PFSK-1 (cell line): ENCODE measurements around the gene TANGO6.

Experiments used
- FOXP2 ChIP-seq: optimal IDR thresholded peaks from 2 replicates; pipeline ENCODE3; 2011; ENCODE audit warnings: borderline replicate concordance, control low read depth, inconsistent platforms; ENCODE audit not compliant: insufficient read depth; ENCODE audit errors: extremely low read length, extremely low read depth
- POLR2AphosphoS5 ChIP-seq: IDR thresholded peaks from 2 replicates; pipeline ENCODE4 v1.6.1; 2012; ENCODE audit warnings: low read depth, mild to moderate bottlenecking, control low read depth, low read length, moderate library complexity
- SIN3A ChIP-seq: IDR thresholded peaks from 2 replicates; pipeline ENCODE4 v1.6.1; 2012; ENCODE audit warnings: mild to moderate bottlenecking, low read length, moderate library complexity, borderline replicate concordance; ENCODE audit not compliant: insufficient read depth
- TAF1 ChIP-seq: IDR thresholded peaks from 2 replicates; pipeline ENCODE4 v1.6.1; 2012; ENCODE audit warnings: low read length, control low read depth, borderline replicate concordance; ENCODE audit not compliant: insufficient read depth
- TF ChIP-seq, protein P1 (sequence below), 2 experiments: IDR thresholded peaks; 2 replicates each; pipeline versions ENCODE4 v1.6.1 to v1.8.0; 2011 to 2012; ENCODE audit warnings: low read depth in 2 of 2, low read length in 2 of 2, control low read depth in 1 of 2, inconsistent platforms in 1 of 2, mild to moderate bottlenecking in 1 of 2, moderate library complexity in 1 of 2; ENCODE audit not compliant: insufficient read depth in 1 of 2

Gene TANGO6

GRCh38 chr16:68833251-68833650 is 10.1 kb upstream of the TANGO6 start:
- TF ChIP-seq SIN3A (no peak), POLR2AphosphoS5 (no peak), TAF1 (no peak), FOXP2 (no peak)
- TF ChIP-seq, protein P1, sequence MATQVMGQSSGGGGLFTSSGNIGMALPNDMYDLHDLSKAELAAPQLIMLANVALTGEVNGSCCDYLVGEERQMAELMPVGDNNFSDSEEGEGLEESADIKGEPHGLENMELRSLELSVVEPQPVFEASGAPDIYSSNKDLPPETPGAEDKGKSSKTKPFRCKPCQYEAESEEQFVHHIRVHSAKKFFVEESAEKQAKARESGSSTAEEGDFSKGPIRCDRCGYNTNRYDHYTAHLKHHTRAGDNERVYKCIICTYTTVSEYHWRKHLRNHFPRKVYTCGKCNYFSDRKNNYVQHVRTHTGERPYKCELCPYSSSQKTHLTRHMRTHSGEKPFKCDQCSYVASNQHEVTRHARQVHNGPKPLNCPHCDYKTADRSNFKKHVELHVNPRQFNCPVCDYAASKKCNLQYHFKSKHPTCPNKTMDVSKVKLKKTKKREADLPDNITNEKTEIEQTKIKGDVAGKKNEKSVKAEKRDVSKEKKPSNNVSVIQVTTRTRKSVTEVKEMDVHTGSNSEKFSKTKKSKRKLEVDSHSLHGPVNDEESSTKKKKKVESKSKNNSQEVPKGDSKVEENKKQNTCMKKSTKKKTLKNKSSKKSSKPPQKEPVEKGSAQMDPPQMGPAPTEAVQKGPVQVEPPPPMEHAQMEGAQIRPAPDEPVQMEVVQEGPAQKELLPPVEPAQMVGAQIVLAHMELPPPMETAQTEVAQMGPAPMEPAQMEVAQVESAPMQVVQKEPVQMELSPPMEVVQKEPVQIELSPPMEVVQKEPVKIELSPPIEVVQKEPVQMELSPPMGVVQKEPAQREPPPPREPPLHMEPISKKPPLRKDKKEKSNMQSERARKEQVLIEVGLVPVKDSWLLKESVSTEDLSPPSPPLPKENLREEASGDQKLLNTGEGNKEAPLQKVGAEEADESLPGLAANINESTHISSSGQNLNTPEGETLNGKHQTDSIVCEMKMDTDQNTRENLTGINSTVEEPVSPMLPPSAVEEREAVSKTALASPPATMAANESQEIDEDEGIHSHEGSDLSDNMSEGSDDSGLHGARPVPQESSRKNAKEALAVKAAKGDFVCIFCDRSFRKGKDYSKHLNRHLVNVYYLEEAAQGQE (IDR thresholded peaks at IDR 0.05; ENCODE audit: insufficient read depth in 1 of 2, low read depth in 2 of 2, low read length in 2 of 2): no peak

GRCh38 chr16:68834550-68834949 is 8.8 kb upstream of the TANGO6 start:
- no peak for TF ChIP-seq POLR2AphosphoS5
- TF ChIP-seq, protein P1 (IDR thresholded peaks at IDR 0.05; ENCODE audit: insufficient read depth in 1 of 2, low read depth in 2 of 2, low read length in 2 of 2): no peak
- no peak for TF ChIP-seq TAF1
- TF ChIP-seq SIN3A: no peak
- TF ChIP-seq FOXP2: no peak

- TF ChIP-seq, protein P1 (IDR thresholded peaks at IDR 0.05; ENCODE audit: insufficient read depth in 1 of 2, low read depth in 2 of 2, low read length in 2 of 2): no peak
- no peak for TF ChIP-seq TAF1
- no peak for TF ChIP-seq FOXP2
- TF ChIP-seq SIN3A: no peak
- no peak for TF ChIP-seq POLR2AphosphoS5
Observed at GRCh38 chr16:68835970-68836369, 7.4 kb upstream of the TANGO6 start.

- TF ChIP-seq FOXP2: no peak
- no peak for TF ChIP-seq TAF1
- TF ChIP-seq, protein P1 (IDR thresholded peaks at IDR 0.05; ENCODE audit: insufficient read depth in 1 of 2, low read depth in 2 of 2, low read length in 2 of 2): no peak
- TF ChIP-seq SIN3A: no peak
- TF ChIP-seq POLR2AphosphoS5: no peak
Observed at GRCh38 chr16:68839831-68840230, 3.5 kb upstream of the TANGO6 start.

GRCh38 chr16:68844211-68844564 is 857 bp downstream of the TANGO6 start:
- no peak for TF ChIP-seq POLR2AphosphoS5

- TF ChIP-seq SIN3A (no peak), POLR2AphosphoS5 (no peak), TAF1 (no peak), FOXP2 (no peak)
- TF ChIP-seq, protein P1 (IDR thresholded peaks at IDR 0.05; ENCODE audit: insufficient read depth in 1 of 2, low read depth in 2 of 2, low read length in 2 of 2): no peak
Observed at GRCh38 chr16:68848786-68849185, 5.5 kb downstream of the TANGO6 start.
